Measurements from ENCODE around the gene MARCHF9. TPM values are rescaled to one million over a fixed set of nuclear protein-coding genes. Genes with fewer than 3 reads are reported as not detected.

Gene MARCHF9
- total RNA-seq, 1 donor from 2014 or later, result 20.0 TPM

DNA sequence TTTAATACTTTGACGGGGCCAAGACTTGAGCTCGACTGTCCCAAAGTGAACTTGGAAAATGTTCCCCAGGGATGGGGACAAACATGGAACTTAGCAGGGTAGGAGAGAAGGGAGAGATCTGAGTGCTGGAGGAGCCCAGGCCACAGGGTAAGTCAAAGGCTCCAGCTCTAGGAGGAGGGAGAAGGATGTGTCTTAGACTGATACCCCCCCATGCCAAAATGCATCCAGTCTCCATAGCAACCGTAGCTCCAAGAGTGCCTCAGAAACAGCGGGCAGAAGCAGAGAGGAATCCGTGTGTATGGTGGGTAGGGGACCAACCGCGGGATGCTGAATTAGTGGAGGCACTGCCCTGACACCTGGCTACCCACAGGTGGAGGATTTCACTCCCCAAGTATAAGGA is 15.5 kb upstream of the MARCHF9 start:
- peaks cover 46% of the 10 kb centered on the region for H3K4me1 ChIP-seq
- intact Hi-C loops (cut with DNase I), result no loop called here
- peaks cover 51% of the 10 kb centered on the region for H3K27me3 ChIP-seq (ENCODE audit: low read depth)
- ATAC-seq (no peak), DNase-seq (no peak)
- TF ChIP-seq, protein P1, sequence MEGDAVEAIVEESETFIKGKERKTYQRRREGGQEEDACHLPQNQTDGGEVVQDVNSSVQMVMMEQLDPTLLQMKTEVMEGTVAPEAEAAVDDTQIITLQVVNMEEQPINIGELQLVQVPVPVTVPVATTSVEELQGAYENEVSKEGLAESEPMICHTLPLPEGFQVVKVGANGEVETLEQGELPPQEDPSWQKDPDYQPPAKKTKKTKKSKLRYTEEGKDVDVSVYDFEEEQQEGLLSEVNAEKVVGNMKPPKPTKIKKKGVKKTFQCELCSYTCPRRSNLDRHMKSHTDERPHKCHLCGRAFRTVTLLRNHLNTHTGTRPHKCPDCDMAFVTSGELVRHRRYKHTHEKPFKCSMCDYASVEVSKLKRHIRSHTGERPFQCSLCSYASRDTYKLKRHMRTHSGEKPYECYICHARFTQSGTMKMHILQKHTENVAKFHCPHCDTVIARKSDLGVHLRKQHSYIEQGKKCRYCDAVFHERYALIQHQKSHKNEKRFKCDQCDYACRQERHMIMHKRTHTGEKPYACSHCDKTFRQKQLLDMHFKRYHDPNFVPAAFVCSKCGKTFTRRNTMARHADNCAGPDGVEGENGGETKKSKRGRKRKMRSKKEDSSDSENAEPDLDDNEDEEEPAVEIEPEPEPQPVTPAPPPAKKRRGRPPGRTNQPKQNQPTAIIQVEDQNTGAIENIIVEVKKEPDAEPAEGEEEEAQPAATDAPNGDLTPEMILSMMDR (IDR thresholded peaks at IDR 0.05), result no peak
- H3K9me3 ChIP-seq, result no peaks in the 10 kb centered on the region
- no peaks in the 10 kb centered on the region for H3K36me3 ChIP-seq
- H3K4me3 ChIP-seq, result no peak overlapping the region
- no peak overlapping the region for H3K27ac ChIP-seq

DNA sequence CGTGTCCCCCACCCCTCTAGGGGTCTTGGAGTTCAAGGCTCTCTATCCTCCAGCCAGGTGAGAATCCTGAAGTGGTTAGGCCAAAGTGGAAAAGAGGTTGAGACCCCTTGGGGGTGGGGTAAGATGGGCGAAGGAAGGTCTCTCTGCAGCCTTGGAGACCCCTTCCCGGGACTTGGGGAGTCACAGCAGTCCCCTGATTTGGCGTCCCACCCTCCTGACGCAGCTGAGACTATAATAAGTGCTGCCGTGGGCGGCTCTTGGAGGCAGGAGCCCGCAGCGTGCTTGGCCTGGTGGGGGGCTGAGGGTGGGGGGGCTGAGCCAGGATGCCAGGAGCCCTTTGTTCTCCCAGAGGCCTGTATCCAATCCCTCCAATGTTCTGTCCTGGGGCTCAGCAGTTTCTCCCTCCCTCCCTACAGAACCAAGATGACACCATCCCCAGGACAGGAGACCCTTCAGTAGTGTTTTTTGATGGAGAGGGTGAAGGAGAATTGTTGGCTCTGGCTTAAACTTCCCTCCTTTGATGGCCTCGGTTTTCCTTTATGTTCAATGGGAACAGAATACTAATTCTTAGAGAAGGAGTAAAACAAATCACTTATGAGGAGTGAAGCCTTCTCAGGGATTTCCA is 14.9 kb upstream of the MARCHF9 start:
- DNase-seq (no peak), ATAC-seq (no peak)
- H3K27ac ChIP-seq, result no peak overlapping the region
- H3K27me3 ChIP-seq (ENCODE audit: low read depth), result peaks cover 47% of the 10 kb centered on the region
- TF ChIP-seq, protein P1 (IDR thresholded peaks at IDR 0.05), result no peak
- no peak overlapping the region for H3K4me3 ChIP-seq
- intact Hi-C loops (cut with DNase I), result no loop called here
- no peaks in the 10 kb centered on the region for H3K36me3 ChIP-seq
- H3K9me3 ChIP-seq, result no peaks in the 10 kb centered on the region
- peaks cover 46% of the 10 kb centered on the region for H3K4me1 ChIP-seq

DNA sequence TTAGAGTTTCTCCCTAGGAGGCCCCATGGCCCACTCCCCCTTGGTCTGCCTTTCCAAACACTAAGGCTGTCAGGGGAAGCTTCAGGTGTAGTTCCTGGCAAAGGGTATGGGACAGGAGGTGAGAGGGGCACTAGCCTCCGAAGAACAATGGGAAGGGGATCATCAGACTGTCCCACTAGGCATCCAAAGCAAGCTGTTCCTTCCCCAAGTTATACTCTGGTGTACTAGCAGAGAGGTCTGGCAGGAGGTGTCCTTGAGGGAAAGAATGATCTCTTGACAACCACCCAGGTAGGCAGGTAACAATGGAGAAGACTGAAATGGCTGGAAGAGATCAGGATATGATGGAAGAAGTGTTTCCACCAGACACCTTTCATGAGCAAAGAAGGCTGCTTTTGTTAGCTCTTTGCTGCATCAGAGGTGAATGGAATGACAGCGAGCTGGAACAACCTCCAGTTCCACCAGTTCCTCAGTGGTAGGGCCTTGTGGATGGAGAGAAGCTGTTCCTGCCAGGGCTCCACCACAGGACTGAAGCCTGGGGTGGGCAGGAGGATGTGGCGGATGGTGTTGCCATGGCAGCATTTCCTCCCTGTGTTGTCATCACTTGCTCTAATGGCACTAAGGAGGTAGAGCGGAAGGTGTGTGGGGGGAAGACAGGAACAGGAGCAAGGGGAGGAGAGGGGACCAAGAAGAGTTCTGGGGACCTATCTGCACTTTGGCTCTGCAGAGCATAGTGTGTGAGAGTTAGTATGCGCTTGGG is 14.1 kb upstream of the MARCHF9 start:
- TF ChIP-seq, protein P1 (IDR thresholded peaks at IDR 0.05), result no peak
- DNase-seq, result peak; percentile 62
- Histone ChIP-seq H3K36me3 (no peaks in the 10 kb centered on the region), H3K4me3 (peak overlapping the region; percentile 53), H3K27ac (no peak overlapping the region), H3K4me1 (peaks cover 47% of the 10 kb centered on the region), H3K9me3 (no peaks in the 10 kb centered on the region), H3K27me3 (ENCODE audit: low read depth) (peaks cover 41% of the 10 kb centered on the region)
- no peak for ATAC-seq
- intact Hi-C loops (cut with DNase I), result no loop called here

GRCh38 chr12:57741413-57741789 is 13.5 kb upstream of the MARCHF9 start:
- DNase-seq, result no peak
- TF ChIP-seq, protein P1 (IDR thresholded peaks at IDR 0.05), result no peak
- no peak for ATAC-seq
- Histone ChIP-seq H3K27ac (peak overlapping the region; percentile 56), H3K9me3 (no peaks in the 10 kb centered on the region), H3K27me3 (ENCODE audit: low read depth) (peaks cover 36% of the 10 kb centered on the region), H3K4me1 (peaks cover 44% of the 10 kb centered on the region), H3K36me3 (peaks cover 2% of the 10 kb centered on the region), H3K4me3 (peak overlapping the region; percentile 53)
- intact Hi-C loops (cut with DNase I), result no loop called here

DNA sequence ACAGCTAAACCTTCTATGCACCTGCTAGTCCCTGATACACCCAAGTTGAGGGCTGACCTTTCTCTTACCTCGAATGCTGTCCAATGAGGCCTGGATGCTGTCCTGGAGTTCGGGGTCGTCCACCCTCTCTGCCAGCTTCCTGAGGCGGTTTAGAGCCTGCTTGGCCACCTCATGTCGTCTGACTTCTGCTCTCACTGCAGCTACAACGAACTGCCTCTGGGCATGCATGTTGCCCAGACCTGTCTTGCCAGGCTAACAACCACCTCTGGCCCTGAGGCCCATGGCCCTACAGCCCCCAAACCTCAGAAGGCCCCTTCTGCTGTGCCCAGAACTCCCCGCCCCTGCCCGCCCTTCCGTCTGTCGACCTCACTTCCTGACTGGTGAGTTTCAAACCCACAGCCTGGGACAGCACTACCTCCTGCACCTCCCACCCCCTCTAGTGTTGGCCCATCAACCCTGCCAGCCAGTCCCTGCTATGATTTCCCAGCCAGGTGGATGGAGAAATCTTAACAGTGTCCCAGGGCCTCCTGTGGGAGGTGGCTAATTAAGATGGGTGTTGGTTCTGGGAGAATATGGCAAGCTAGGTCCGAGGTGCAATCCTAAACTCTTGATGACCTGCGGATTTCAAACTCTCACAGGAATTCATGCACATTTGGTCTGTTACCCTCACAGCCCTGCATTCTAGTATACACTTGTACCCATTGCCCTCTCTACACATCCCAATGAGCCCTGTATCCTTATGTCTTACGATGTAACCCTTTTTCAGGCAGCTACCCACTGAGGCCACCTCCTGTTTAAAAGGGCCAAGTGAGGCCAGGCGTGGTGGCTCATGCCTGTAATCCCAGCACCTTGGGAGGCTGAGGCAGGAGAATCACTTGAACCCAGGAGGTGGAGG is 12.8 kb upstream of the MARCHF9 start:
- Histone ChIP-seq H3K4me3 (peak overlapping the region; percentile 53), H3K36me3 (peaks cover 9% of the 10 kb centered on the region), H3K27me3 (ENCODE audit: low read depth) (peaks cover 29% of the 10 kb centered on the region), H3K4me1 (peaks cover 39% of the 10 kb centered on the region), H3K9me3 (no peaks in the 10 kb centered on the region), H3K27ac (peak overlapping the region; percentile 56)
- DNase-seq, result peak; percentile 73
- intact Hi-C loops (cut with DNase I), result no loop called here
- TF ChIP-seq, protein P1 (IDR thresholded peaks at IDR 0.05), result peak; percentile 23
- ATAC-seq, result peak; percentile 12 to 13
